ENCODE measurements around the gene C1QTNF6.

C1QTNF6 gene

DNA sequence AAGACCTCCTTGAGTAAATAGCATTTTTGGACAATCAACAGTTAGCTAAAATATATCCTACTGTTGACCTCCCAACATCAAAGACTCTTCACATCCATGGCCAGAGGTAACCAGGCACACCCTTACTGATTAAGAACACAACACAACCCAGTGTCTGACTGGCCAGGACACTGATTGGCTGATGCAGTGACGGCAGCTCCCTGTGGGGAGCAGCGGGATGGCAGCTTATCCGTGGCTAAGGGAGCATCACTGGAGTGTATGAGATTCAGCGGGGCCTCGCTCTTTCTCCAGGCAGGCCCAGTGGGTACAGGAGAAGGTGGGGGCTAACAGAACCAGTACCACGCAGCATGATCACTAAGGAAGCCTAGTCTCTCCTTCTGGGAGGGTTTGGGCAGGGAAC, 28.0 kb downstream of the C1QTNF6 start:
- DNase-seq: no peak

GRCh38 chr22:37158963-37159290, 29.1 kb downstream of the C1QTNF6 start:
- no peak for DNase-seq

GRCh38 chr22:37157516-37158285, 30.3 kb downstream of the C1QTNF6 start:
- DNase-seq: no peak

DNA sequence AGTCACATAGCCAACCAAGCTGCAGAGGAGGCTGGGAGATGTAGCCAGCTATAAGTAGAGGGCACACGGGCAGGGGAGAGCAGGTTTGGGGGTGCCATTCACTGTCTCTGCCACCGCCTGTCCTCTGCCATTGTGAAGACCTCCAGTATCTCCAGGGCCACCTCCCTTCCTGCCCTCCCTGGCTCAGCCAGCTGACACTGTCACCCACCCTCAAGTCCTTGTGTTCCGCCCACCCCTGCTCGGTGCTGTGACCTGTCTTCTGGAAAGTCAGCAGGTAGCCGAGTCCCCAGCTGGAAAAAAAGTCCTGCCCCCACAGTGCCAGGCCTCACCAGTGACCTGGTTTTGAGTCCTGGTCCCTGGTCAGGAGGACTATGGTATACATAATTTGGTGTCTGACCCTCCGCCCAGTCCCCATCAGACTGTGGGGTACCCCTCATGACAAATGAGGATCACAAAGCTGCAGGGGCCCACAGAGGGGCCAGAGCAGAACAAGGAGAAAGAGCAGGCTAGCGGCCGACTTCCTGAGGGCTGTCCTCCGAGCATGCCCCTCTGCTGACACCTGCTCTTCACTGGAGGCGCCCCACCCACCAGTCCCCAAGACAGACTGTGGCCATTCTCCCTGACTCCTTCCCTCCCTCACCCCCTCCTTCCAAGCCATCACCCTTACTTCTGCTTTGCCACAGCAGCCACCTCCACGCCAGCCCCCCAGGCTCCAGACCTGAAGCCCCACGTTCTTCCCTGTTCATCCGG, 31.2 kb downstream of the C1QTNF6 start:
- no peak for DNase-seq

DNA sequence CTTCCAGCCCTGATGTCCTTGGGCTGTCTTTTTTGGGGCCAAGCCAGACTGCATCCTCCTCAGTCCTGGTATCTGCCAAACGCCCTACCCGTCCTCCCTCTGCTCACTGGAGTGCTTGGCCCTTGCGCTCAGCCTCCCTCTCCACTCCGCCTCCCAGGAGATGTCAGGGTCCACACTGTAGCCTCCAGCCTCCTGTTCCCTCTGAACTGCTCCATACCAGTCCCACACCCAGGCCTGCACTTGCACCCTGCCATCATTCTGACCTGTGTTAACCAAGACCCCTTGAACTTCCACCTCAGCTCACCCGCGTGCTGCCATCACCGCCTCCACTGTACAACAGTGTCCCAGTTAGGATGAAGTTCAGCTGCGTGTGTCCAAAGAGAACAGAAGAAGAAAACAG, 32.1 kb downstream of the C1QTNF6 start:
- DNase-seq: no peak

DNA sequence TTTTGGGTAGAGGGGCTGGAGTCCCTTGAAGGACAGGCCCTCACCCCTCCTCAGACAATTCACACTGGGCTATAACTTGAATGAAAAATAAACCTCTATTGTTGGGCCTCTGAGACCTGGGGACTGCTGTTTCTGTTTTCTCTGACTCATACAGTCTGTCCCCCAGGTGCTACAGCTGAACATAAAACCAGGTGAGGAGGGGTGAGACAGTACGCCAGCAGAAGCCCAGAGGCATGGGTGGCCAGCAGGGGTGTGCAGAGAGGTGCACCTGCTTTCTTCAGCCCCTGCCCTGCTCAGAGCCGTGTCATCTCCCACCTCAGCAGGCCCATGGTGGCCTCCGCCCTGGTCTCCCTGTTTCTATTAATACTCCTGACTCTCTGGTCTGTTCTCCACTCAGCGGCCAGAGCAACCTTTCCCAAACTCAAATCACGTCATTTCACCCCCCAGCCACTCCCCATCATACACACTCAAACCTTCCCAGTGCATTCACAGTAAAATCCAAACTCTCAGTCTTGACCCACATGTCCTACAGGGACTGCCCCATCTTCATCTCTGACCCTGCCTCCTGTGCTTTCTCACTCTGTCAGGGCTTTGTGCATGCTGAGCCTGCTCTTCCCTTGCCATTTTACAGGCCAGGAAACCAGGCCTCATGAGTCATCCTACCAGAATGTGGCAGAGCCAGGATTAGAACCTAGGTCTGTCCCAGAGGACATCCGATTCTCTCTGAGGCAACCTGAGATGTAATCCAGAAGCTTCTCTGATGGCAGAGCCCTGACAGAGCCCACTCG, 32.9 kb downstream of the C1QTNF6 start:
- DNase-seq: no peak

GRCh38 chr22:37153901-37154300, 34.1 kb downstream of the C1QTNF6 start:
- DNase-seq: no peak

DNA sequence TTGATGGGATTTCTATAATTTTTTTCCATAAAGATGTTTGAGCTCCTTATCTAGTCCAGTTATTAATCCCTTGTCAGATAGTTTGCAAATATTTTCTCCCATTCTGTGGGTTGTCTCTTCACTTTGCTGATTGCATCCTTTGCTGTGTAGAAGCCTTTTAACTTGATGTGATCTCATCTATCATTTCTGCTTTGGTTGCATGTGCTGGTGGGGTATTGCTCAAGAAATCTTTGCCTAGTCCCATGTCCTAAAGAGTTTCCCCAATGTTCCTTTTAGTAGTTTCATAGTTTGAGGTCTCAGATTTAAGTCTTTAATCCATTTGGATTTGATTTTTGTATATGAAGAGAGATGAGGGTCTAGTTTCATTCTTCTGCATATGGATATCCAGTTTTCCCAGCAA, 36.6 kb downstream of the C1QTNF6 start:
- no peak for DNase-seq

DNA sequence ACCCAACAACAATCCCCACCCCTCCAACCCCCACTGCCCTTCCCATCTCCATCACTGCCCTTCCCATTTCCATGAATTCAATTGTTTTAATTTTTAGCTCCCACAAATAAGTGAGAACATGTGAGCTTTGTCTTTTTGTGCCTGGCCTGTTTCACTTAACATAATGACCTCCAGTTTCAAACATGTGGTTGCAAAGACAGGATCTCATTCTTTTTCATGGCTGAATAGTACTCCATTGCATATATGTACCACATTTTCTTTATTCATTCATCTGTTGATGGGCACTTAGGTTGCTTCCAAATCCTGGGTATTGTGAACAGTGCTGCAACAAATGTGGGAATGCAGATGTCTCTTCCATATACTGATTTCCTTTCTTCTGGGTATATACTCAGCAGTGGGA, 37.3 kb downstream of the C1QTNF6 start:
- no peak for DNase-seq

DNA sequence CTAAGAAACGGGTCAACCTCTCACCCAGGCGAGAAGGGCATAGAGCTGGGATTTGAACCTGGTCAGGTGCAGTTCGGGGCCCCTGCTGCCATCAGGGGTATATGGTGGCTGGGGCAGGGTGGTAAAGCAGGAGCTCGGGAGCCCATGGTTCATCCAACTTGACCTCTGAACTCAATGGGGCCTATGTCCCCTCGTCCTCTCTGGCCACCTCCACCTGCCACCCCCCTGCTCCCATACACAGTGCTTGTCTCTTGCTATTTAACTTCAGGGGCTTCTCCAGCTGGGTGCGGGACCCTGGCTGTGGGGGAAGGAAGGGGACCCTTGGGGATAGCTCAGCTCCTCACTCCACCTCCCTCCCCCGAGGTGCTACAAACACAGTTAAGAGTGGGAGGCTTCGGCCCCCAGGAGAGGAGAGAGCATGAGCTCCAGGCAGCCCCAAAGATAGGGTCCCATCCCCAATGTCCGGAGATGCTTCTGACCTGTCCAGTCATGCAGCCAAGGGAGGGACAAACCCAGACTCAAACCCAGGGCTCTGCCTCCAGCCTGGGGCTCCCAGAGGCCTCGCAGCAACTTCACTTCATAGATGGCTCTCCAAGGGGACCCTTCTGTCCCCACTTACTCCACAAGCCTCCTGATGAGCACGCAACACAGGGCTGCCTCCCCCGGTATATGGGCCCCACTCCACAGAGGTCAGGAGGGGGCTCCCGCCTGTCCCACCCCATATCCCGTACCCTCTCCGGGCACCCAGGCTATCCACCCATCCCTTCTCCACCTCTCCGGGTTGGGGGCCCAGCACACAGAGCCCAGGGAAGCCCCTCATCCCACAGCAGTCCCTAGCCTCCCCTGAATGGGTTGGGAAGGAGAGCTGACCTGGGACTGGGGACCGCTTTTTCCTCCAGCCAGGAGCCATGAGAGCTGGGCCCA, 39.0 kb downstream of the C1QTNF6 start:
- DNase-seq: peak; percentile 31

GRCh38 chr22:37148031-37148651, 39.9 kb downstream of the C1QTNF6 start:
- DNase-seq: peak; percentile 45

- DNase-seq: no peak
Observed at GRCh38 chr22:37147186-37147990, 40.7 kb downstream of the C1QTNF6 start.

DNA sequence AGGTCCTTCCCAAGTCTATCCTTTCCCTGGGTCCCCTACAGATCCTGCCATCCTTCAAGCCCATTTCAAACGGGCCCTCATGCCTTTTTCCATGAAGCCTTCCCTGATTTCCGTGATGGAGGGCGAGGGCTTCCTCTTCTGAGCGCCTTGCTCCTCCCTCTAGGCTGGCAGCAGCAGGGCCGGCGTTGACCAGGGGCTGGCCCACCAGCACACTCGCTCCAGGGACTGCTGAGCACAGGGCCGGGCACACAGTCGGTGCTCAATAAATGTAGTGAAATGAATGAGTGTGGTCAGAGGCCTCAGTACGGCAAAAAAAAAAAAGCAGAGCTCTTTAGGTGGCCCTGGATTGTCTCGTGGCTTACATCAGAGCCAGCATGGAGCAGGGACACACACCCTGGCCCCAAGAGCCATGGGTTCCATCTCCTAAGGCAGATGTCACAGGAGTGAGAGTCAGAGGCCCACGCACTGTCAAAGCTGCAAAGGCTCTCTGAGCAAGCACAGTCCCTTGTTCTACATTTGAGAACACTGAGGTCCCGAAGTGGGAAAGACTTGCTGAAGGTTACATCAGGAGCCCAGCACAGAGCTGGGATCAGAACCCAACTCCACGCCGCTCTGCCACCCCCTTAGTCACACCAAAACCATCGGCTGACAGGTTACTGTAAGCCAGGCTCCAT, 41.4 kb downstream of the C1QTNF6 start:
- no peak for DNase-seq

DNA sequence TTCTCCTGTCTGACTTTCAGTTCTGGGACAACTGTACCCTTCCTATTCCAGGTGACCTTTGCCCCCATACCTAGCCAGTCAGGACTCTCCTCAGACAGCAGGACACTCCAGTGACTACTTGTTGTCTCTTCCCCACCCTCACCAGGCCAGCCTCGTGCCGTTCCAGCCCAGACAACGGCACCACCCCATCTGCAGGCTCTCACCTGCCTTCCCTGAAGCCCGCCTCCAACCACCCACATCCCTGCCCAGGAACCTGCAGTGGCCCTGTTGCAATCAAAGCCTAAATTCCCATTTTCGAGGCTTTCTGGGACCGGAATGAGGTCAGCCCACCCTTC, 42.0 kb downstream of the C1QTNF6 start:
- no peak for DNase-seq

DNA sequence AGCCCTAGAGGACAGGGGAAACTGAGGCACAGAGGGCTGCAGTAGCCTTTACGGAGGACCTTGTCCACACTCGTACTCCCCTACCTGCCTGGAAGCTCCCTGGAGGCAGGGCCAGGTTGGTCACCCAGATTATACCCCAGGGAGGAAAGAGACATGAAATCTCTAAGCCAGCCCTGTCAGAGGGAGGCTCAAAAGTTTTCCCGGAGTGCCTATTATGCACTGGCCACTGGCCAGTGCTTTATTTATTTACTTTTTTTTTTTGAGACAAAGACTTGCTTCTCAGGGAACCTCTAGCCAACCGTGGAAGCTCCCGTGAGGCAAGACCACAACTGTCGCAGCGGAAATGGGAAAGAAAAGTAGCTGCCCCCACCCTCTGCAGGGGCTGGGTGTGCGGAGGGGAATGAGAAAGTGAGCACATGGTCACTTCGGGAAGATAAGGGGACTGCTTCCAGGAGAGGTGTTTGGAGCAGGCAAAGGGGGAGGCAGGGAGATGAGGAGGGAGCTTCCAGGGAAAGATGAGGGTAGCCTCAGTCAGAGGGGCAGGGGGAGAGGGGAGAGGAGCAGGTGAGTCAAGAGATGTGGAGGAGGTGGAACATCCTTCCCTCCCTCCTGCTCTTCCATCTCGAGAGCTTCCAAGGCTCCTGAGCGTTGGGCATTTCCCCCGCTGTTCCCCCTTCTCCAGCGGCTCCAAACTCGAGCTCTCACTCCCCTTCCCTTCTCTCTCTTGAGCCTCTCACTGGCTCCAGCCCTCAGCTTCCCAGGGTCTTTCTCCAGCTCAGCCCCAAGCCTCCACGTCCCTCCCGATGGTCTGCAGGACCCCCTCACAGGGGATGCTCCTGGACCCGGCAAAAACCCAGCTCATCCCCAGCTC, 42.6 kb downstream of the C1QTNF6 start:
- DNase-seq: no peak

GRCh38 chr22:37144180-37144554, 43.9 kb downstream of the C1QTNF6 start:
- no peak for DNase-seq

DNA sequence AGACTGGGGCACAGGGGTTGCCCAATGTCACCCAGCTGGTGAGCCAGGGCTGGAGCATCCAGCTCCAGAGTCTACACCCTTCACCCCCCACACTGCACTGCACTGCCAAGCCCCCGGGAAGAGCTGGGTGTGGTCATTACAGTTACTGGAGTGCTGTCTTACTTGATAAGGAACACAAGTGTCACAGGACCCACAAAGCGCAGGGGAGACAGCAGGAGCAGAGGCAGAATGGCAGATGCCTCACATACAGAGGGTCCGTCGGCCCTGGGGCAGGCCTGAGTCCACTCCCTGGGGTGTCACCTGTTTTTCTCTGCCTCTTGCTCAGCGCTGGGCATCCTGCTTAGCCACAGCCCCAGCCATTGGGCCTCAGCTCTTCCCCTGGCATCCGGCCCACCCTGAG, 46.1 kb downstream of the C1QTNF6 start:
- DNase-seq: no peak

DNA sequence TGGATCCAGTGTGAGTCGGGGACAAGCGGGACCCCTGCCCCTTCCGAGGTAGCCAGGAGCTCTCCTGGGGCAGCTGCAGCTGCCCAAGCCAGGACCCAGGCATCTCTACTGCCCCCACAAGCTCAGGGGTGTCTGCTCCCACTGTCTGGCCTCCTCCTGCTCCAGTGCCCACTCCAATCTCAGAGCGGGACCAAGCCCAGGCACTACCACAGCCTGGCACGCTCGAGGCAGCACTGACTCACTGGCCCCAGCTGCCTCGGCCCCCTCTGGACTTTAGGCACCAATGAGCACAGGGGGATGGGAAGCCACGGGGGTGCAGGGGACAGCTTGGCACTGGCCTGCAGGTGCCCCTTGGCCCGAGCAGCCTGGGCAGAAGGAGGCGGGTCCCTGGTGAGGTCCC, 46.6 kb downstream of the C1QTNF6 start:
- DNase-seq: no peak

- no peak for DNase-seq
Observed at GRCh38 chr22:37140686-37141323, 47.2 kb downstream of the C1QTNF6 start.
